ENCODE measurements around the gene UBE2L6.

UBE2L6 gene

DNA sequence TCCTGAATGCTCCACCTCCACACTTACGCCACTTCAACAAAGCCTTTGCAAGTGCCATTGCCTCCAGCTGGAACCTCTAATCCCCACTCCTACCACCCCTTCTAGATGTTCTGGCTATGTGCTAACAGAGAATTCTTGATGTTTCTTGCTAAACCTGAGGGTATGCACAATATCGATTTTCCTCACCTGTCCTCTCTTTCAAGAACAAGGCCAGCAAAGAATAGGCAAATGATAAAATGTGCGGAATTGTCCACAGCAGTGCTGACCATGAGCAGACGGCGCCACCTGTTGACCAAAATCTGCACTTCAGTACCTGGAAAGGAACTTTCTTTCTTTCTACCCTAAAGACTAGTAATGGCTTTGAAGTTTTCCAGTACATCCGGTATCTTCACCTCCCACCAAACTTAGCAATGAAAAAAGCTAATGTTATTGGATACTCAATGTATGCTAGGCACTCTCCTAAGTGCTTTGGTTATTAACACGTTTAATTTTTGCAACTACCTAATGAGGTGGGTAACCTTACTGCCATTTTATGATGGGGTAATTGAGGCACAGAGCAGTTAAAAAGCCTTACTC is 40.3 kb downstream of the UBE2L6 start:
- no peak for DNase-seq

DNA sequence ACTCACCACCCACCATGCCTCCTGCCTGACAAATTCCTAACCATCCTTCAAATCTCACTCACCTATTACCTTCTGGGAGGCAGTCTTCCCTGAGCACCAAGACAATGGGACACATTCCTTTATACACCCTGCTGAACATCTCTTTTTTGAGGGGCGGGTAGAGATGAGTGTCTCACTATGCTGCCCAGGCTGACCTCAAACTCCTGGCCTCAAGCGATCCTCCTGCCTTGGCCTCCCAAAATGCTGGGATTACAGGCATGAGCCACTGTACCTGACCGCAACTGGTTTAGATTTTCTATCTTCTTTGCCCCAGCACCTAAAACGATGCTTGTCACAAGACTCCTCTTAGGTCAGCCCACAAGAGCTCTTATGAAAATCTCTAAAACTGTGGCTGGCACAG is 44.1 kb downstream of the UBE2L6 start:
- no peak for DNase-seq

DNA sequence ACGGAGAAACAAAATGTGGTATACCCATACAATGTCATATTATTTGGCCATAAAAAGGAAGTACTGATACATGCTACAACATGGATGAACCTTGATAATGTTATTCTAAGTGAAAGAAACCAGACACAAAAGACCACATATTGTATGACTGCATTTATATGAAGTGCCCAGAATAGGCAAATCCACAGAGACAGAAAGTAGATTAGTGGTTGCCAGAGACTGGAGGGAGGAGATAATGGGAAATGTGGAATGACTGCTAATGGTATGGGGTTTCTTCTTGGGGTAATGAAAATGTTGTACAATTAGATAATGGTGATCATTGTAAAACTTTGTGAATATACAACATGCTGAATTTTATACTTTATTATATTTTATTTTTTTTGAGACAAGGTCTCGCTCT is 46.4 kb downstream of the UBE2L6 start:
- no peak for DNase-seq

DNA sequence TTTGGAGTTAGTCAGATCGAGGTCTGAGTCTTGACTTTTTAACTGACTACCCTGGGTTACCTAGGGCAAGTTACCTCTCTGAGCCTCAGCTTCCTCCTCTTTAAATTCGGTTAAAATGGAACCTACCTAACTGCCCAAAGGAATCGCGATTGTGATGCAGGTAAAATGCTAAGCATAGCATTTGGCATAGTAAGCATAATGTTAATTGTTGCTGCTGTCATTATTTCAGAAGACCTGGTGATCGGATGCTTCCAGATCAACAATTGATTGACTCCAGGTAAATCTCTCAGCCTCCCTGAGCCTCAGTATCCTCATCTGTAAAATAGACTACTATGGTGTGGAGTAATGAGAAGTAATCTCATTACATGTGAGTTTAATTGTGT is 51.4 kb downstream of the UBE2L6 start:
- DNase-seq: no peak

DNA sequence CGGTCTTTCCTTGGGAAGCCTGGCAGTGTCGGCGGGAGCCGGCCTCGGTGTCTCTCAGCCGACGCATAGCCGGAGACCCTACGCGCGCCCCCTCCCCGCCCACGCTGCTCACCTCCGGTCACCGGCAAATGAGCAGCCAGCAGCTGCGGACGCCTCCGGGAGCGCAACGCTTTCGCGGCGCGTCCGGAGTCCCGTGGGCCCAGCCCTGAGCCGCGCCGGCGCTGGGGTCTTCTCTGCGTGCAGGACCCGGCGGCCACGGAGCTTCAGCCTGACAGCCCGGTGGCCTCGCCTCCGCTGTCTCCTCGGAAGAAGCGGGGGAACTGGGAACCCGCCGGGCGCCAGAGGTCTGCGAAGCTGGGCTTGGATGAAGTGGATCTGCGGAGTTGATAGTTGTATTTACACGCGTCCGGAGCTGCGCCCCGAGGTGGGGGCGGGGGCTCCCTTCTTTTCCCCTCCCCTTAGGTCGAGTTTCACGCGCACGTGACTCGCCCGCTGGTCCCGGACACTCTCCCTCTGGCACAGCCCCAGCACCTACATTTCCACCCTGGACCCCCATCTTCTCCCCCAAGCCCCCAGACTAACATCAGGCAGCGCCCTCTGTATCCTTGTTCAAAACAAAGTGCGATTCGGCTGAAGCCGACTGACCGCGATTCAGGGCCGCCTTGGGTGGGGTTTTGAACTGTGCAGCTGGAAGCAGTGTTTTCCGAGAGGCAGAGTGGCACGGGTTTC is 52.0 kb downstream of the UBE2L6 start, which contains the start of gene SLC43A1:
SLC43A1 (minus strand) TSS at position 371 of the 729 bp plus-strand sequence. CDS start 1,591 bp downstream, outside the sequence.
- no peak for DNase-seq

DNA sequence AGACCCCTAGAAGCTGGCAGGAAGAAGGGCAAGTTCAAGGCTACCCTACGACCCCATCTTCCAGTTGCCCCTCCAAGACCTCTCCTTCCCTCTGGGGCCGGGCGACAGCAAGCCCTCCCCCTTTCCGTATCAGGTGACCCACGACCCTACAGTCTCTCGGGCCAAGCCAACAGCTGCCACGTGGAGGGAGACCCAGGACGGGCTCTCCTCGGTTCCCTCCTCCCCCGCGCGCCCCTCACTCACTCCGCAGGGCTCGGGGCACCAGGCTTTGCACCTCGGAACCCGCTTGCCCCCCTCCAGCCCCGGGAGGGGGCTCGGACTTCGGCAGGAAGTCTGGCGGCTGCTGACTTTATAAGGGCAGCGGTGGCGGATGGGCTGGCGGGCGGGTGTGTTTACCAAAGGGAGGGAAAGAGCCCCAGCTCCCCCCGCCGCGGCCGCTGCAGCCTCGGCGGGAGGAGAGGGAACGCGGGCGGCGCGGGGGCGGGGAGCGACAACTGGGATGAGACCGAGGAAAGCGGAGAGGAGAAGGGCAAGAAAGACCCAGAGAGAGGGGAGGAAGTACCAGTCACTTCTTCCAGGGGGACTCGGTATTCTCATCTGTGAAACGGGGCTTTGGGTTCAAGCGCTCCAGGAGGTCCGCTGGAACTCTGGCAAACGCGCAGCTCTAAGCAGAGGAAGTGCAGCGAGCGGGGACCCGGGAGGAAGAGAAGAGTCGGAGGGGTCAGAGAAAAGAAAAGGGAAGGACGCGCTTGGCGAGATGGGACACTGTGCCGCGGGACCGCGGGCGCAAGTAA is 52.7 kb downstream of the UBE2L6 start:
- no peak for DNase-seq

DNA sequence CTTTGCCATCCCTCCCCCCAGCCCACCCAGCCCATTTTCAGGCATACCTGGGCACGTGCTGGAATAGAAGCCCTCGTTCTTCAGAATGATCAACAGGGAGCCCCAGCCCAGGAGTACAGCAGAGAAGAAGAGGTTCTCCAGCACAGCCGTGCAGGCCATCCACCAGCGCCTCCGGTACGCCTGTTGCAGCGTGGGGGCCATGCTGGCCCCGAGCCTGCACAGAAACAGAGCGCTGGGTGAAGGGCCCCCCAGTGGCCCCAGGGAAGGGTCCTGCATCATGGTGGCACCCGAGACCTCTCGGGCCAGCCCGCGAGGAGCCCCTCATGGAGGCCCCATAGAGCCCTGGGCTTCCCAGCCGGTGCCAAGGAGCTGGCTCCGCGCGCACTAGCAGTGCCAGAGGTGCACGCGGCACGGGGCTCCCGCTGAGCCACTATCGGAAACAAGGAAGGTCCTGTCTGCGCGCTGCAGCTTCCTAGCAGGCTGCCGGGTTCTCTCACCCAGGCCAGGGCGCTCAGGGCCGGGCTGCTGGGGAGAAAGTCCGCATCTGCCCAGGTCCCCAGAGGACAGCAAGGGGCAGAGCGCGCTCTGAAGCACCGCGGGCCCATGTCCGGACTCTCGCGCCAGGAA is 53.4 kb downstream of the UBE2L6 start:
- DNase-seq: no peak

DNA sequence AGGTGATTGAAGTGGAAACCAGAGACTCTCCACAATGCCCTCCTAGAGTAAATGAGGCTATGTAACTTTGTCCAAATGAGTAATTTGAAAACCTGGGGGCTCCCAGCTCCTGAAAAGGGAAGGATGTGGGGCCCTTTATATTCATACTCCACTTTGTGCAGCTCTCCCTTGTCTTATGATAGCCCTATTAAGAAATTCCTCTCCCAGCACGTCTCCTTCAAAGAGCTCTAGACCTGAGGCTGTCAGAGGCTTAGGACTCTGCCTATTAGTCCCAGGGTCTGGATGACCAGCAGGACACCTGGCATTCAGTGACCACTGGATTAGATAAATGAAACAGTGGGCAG is 54.0 kb downstream of the UBE2L6 start:
- DNase-seq: no peak

DNA sequence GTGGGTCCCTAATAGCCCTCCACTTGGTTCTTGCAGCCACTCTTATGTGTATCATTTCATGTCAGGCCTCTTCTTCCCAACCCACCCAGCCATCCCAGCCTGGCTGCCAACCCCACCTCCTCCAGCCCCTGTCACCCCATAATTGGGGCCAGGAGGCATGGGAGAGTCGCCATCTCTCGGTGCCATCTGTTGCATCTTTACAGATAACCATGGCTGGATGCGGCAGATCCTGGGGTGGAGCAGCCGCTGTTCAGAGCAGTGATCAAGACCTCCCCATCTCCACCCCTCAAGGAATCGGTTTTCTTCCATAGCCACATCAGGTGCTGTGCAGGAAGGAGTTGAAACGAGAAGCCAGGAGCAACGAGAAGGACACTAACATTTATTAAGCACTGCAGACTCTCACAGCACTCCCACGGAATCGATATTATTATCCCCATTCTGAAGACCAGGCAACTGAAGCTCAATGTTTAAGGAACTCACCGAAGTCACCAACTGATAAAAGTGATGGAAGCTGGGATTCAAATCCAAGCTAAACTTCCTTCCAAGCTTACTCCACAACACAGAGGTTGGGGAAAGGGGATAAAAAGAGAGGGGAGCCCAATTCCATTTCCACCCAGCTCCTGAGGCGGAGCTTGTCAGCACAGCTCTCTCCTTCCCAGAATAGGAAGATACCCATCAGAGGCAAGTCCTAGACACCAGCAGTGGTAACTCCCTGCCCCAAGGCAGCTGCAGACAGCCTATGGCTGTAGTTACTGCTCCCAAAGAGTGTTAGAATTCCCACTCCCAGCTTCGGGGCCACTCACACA is 54.6 kb downstream of the UBE2L6 start:
- no peak for DNase-seq

DNA sequence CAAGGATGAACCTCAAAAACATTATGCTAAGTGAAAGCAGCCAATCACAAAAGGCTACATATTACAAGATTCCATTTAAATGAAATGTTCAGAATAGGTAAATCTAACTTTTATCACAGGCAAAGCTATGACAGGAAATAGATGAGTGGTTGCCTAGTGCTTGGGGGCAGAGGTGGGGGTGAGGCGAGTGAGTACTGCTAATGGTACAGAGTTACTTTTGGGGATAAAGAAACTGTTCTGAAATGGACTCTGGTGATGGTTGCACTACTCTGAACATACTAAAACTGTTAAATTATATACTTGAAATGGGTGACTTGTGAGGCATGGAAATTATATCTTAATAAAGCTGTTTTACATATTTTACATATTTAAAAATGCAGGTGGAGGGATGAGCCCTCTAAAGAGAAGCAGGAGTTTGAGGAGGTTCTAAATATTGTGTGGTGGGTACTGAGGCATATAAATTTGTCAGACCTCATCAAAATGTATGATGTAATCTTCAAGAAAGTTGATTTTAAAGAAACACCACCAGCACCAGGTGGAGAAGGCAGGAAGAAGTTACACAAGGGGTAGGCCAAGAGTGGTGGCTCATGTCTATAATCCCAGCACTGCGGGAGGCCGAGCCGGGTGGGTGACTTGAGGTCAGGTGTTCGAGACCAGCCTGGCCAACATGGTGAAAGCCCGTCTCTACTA is 55.6 kb downstream of the UBE2L6 start:
- DNase-seq: no peak

DNA sequence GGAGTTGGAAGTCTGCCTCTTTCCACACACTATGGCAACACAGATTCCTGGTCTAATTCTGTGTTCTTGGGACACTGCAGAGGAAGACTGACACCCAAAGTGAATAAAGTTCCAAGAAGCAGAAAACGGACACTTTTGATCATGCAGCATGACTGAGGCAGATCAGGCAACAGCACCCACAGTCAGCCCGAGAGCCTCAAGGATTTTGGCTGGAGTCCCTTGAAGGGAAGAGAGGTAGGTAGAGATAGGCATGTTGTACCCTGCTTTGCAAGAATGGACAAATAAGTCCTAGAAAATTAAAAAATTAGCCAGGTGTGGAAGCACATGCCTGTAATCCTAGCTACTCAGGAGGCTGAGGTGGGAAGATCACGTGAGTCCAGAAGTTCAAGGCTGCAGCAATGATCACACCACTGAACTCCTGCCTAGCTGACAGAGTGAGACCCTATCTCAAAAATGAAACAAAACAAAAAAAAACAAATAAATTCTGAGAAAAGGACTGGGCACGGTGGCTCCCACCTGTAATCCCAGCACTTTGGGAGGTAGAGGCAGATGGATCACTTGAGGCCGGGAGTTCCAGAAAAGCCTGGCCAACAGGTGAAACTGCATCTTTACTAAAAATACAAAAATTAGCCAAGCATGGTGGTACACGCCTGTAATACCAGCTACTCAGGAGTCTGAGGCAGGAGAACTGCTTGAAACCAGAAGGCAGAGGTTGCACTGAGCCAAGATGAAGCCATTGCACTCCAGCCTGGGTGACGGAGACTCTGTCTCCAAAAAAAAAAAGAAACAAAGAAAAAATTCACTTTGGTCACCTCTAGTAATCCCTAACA is 58.9 kb downstream of the UBE2L6 start:
- DNase-seq: no peak

DNA sequence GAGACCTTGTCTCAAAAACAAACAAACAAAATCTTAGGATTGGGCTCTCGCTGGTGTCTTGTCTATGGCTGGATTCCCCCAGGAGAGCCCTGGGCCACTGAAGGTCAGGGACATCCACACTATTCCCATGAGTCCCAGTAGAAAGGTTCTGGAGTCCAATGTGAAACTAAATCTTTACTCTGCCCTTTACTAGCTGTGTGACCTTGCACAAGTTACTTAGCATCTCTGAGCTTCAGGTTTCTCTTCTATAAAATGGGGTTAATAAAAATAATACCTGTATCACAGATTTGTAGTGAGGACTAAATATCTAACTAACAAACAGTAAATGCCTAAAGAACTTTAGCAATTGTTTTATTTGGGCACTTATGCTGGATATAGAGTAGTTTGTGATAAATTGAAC is 61.0 kb downstream of the UBE2L6 start:
- no peak for DNase-seq

DNA sequence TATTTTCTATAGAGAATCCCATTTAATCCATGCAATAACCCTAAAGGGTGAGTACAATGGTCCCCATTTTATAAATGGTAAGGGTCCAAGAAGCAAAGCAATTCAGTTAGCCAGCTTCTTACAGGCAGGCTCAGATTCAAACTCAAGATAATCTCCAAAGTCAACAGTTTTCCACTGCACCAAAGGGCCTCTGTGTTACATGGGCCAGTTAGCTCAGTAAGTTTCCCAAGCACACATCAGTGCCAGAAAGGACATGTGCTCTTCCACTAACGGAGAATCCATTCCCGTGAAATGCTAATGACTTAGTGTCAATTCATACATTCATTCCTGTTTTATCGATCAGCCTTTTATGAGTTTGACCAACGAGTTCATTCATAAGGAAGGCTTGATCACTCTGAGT is 63.0 kb downstream of the UBE2L6 start:
- DNase-seq: no peak

DNA sequence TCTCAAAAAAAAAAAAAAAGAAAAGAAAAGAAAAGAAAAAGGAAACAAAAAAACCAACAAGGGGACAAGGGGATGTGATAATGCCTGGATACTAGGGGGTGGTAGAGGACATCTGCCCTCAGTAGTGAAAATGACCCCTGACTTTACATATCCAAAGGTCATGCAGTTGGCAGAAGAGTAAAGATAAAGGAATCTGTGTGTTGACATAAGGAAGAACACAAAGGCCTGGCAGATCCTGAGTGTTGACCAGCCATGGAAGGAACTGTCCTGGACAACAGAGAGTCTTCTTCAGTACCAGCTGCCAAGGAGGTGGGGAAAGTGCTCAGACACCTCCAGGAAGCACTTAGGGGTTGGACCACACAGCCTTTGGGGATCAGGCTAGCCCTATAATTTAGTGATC is 64.6 kb downstream of the UBE2L6 start:
- no peak for DNase-seq

DNA sequence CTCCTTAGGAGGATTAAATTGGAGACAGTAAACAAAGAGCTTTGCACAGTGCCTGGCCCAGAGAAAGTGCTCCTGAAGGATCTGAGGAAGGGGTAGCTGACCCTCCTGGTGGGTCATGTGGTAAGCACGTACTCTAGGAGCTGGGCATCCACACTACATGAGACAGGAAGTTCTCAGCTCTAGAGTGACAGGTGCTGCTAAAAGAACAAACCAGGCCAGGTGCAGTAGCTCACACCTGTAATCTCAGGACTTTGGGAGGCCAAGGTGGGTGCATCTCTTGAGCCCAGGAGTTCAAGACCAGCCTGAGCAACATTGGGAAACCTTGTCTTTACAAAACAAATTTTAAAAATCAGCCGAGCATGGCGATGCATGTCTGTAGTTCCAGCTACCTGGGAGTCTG is 65.1 kb downstream of the UBE2L6 start:
- no peak for DNase-seq

DNA sequence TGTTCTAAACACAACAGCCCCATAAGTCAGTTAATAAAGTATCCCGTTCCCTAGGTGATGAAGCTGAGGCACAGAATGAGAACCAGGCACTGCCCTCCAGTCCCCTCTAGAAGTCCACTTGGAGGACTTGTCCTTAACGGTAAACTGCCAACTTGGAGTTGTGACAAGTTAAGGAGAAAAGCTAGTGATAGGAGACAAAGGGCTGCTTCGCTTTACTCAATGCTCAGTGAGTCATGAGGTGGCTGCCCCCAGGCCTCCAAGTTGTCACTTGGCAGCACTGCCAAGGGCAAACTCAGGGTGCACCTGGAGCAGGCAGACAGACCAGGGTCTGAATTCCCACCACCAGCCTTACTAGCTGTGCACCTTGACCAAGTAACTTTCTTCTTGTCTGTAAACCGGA is 65.5 kb downstream of the UBE2L6 start:
- no peak for DNase-seq

Measured in NCI-H1436 treated with DMSO at 0.1 percent for 48 hours (cell line).